GM19328 (cell line): ENCODE results near the gene ICAM3.
"Not testable (repeated sequence)": the region's sequence is repeated elsewhere in the genome, so short reads cannot be mapped to it uniquely, and the experiment has no call there.

Experiments
- ATAC-seq: cut with Tn5 transposase; IDR thresholded peaks from one replicate; pipeline ENCODE4 v1.9.1; 2021; ENCODE audit warnings: mild to moderate bottlenecking, moderate library complexity; ENCODE audit not compliant: unreplicated experiment

The ICAM3 gene

GRCh38 chr19:10339380-10339960, at the start of gene ICAM3:
ICAM3 (minus strand) TSS chr19:10339624; CDS start chr19:10339614, 10 bp downstream.
- no peak for ATAC-seq

GRCh38 chr19:10388957-10389356, 49.5 kb upstream of the ICAM3 start:
- no peak for ATAC-seq

- no peak for ATAC-seq
Measured at GRCh38 chr19:10384580-10384979, 45.2 kb upstream of the ICAM3 start.

- ATAC-seq: not testable (repeated sequence)
Measured at GRCh38 chr19:10383223-10383499, 43.7 kb upstream of the ICAM3 start.

- peak; percentile 93 for ATAC-seq
Measured at GRCh38 chr19:10380313-10381102, 41.1 kb upstream of the ICAM3 start, which contains the start of gene TYK2. TYK2 (minus strand) TSS chr19:10380572; CDS start chr19:10378406, 2,166 bp downstream.

GRCh38 chr19:10379880-10380312, 40.5 kb upstream of the ICAM3 start:
- ATAC-seq: no peak

- no peak for ATAC-seq
Measured at GRCh38 chr19:10378124-10378523, 38.7 kb upstream of the ICAM3 start.

- ATAC-seq: not testable (repeated sequence)
Measured at GRCh38 chr19:10377140-10377640, 37.8 kb upstream of the ICAM3 start.

GRCh38 chr19:10374931-10375330, 35.5 kb upstream of the ICAM3 start:
- ATAC-seq: no peak

- no peak for ATAC-seq
Measured at GRCh38 chr19:10372690-10373089, 33.3 kb upstream of the ICAM3 start.

GRCh38 chr19:10368101-10368803, 28.8 kb upstream of the ICAM3 start:
- ATAC-seq: no peak

GRCh38 chr19:10366950-10367512, 27.6 kb upstream of the ICAM3 start:
- ATAC-seq: not testable (repeated sequence)

GRCh38 chr19:10365518-10365917, 26.1 kb upstream of the ICAM3 start:
- no peak for ATAC-seq

GRCh38 chr19:10364644-10365043, 25.2 kb upstream of the ICAM3 start:
- no peak for ATAC-seq

- no peak for ATAC-seq
Measured at GRCh38 chr19:10363789-10364281, 24.4 kb upstream of the ICAM3 start.

GRCh38 chr19:10362259-10362658, 22.8 kb upstream of the ICAM3 start:
- no peak for ATAC-seq

- no peak for ATAC-seq
Measured at GRCh38 chr19:10361569-10362011, 22.2 kb upstream of the ICAM3 start.

GRCh38 chr19:10356431-10356830, 17.0 kb upstream of the ICAM3 start:
- no peak for ATAC-seq

GRCh38 chr19:10353793-10354391, 14.5 kb upstream of the ICAM3 start:
- no peak for ATAC-seq

- no peak for ATAC-seq
Measured at GRCh38 chr19:10352764-10353671, 13.6 kb upstream of the ICAM3 start.
